SK-N-DZ (cell line): Measurements from ENCODE around the gene SF3B2.
"Not testable (repeated sequence)": the region's sequence is repeated elsewhere in the genome, so short reads cannot be mapped to it uniquely, and the experiment has no call there.

ENCODE experiments used
- DNase-seq: peaks from one replicate; pipeline ENCODE4 v3.0.0-alpha.2; 2015; ENCODE audit warnings: low spot score

SF3B2 gene

GRCh38 chr11:66015936-66016792 lies 36.0 kb upstream of the SF3B2 start:
- DNase-seq = no peak

DNA sequence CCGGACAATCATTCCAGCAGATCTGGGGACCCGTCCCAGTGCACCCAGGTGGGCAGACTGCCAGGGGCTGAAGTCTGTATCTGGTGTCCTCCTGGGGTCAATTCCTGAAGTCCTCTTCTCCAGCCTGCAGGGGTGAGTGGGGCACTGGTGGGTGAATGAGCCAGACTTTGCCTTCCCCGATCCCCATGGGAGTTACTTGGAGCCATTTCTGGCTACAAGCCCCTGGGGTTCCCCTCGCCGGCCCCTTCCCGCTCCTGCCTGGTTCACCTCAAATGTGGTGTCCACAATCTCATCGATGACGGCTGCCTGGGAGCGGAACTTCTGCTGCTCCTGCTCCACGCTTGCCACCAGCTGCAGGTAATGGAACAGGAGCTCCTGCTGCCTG lies 35.4 kb upstream of the SF3B2 start:
- no peak for DNase-seq

GRCh38 chr11:66017321-66017720 lies 34.8 kb upstream of the SF3B2 start:
- DNase-seq = no peak

- DNase-seq = no peak
Measured at GRCh38 chr11:66020212-66020611, 32.0 kb upstream of the SF3B2 start.

DNA sequence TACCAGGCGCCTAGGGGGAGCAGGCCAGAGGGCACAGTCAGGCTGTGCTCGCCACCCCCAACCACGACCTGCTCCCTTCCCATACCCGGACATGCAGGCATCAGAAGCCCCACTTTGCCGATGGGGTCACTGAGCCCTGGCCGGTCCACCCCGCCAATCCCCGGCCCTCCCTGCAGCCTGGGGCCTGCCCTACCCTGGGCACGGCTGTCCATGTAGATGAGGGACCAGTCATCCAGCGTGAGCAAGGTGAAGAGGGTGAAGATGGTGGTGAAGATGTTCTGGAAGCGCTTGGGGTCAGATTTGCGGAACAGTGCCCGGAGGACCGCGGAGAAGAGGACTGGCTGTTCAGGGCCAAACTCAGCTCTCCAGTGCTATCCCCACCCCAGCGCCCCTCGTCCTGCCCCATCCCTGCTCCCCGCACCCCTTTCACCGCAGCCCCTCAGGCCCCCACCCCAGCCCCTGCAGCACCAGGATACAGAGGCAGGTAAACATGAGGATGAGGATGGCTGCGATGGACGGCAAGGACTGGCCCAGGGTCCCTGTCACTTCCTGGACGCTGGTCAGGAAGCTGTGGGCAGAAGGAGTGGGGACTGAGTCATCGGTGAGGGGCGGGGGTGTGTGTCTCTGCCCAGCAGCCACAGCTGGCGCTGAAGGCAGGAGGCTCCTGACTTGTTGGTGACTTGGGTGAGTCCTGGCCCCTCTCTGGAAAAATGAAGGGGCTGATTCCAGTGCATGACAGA lies 31.4 kb upstream of the SF3B2 start:
- no peak for DNase-seq

- peak; percentile 76 for DNase-seq
Measured at GRCh38 chr11:66022401-66023185, 29.6 kb upstream of the SF3B2 start.

DNA sequence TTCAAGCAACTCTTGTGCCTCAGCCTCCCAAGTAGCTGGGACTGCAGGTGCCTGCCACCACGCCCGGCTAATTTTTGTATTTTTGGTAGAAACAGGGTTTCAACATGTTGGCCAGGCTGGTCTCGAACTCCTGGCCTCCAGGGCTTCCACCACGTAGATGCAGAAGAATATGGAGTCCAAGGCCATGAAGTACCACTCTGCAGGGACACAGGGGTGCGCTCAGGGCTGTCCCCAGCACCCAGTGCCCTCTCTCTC lies 29.1 kb upstream of the SF3B2 start:
- DNase-seq = not testable (repeated sequence)

DNA sequence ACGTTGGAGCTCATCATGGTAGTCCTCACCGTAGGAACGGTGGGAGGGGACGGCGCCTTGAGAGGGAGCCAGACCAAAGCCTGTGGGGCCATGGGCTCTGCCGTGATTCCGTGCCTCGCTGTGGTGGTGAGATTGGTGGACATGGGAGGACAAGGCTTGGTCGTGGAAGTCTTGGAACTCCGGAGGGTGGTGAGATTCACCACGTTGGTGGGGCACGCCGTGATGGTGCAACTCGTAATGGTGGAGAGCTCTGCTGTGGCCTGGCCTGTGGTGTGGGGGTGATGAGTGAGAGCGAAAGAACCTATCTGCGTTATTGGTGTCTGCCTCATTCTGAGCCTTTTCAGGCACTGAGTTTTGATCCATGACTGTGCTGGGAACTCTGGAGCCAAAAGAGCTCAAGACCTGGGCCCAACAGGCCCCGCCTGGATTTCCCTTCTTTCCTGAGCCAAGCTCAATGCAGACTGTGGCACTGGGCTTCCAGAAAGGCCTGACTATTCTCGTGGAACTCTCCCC lies 26.1 kb upstream of the SF3B2 start, which contains the start of gene CATSPER1:
CATSPER1 (minus strand) TSS at position 463 of the 513 bp plus-strand sequence; CDS start at position 363, 100 bp downstream.
- DNase-seq = no peak

DNA sequence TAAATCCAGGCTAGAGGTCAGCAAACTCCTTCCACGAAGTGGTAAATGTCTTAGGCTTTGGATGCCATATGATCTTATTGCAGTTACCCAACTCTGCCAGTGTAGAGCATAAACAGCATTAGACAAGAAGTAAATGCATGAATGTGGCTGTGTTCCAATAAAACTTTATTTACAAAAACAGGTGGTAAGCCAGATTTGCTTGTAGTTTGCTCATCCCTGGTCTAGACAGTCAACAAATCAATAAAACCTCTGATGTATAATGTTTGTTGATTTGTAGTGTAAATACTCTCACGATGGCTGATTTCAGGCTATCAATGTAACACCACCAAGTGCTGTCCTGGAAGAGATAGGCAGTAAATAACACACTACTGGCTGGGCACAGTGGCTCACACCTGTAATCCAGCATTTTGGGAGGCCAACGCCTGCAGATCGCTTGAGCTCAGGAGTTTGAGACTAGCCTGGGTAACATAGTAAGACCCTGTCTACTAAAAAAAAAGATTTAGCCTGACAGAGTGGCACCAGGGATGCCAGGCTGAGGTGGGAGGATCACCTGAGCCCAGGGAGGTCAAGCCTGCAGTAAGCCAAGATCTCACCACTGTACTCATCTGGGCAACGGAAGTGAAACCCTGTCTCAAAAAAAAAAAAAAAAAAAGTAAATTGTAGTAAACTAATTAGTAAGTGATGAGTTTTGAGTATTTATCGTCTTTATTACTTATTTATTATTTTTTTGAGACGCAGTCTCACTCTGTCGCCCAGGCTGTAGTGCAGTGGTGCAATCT lies 19.0 kb upstream of the SF3B2 start:
- DNase-seq = no peak

DNA sequence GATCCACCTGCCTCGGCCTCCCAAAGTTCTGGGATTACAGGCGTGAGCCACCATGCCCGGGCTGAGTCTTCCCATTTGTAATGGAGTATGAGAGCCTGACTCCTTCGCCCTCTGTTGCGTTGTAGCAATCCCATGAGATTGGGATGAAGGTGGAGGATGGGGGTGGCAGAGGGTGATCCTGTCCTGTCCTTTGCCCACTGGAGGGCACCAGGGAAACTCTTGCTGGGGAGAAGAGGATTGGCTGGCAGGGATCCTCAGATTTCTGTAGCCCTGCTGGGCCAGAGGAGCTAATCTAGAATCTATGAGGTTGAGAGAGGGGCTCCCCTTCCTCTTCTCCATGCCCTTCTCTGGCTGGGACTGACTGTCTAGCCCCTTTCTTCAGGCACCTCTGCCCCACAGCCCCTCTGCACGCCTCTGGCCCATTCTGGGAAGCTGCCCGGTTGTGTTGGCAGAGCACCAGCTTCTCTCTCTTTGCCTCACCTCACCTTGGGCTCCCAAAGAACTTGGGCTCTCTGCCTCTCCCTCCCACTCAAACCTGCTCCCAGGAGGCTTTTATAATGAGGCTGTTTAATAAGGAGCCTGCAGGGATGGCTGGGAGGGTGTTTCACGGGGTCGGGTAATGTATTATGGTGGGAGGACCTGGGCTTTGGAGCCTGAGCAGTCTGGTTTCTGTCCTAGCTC lies 16.4 kb upstream of the SF3B2 start:
- no peak for DNase-seq

DNA sequence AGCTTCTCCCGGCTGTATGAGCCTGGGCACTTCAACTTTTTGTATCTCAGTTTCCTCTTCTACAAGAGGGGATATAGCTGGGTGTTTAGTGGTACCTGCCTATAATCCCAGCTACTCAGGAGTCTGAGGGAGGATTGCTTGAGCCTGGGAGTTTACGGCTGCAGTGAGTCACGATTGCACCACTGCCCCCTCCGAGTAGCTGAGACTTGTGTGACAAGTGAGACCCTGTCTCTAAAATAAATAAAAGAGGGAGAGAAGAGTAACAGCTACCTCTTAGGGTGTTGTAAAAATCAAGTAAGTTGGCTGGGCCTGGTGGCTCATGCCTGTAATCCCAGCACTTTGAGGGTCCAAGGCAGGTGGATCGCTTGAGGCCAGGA lies 15.8 kb upstream of the SF3B2 start:
- no peak for DNase-seq

DNA sequence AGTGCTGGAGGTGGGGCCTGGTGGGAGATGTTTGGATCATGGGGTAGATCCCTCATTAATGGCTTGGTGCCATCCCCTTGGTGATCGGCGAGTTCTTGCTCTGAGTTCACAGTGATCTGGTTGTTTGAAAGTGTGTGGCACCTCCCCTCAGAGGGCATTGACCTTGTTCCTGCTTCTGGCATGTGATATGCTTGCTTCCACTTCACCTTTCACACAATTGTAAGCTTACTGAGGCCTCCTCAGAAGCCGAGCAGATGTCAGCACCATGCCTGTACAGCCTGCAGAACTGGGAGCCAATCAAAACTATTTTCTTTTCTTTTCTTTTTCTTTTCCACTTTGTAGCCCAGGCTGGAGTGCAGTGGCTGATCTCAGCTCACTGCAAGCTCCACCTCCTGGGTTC lies 14.8 kb upstream of the SF3B2 start:
- no peak for DNase-seq

DNA sequence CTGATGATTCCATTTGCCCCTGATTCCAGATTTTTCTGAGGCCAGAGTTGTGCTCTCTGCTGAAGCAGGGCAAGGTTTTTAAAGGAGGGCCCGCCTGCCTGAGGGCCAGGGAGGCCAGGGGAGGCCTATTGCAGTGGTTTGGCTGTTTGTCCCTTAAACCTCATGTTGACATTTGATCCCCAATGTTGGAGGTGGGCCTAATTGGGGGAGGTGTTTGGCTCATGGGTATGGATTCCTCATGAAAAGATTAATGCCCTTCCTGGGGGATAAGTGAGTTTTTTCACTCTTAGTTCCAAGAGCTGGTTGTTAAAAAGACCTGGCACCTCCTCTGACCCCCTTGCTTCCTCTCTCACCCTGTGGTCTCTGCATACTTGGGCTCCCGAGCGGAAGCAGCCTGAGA lies 12.4 kb upstream of the SF3B2 start:
- DNase-seq = no peak

- DNase-seq = no peak
Measured at GRCh38 chr11:66042227-66042995, 9.8 kb upstream of the SF3B2 start.

DNA sequence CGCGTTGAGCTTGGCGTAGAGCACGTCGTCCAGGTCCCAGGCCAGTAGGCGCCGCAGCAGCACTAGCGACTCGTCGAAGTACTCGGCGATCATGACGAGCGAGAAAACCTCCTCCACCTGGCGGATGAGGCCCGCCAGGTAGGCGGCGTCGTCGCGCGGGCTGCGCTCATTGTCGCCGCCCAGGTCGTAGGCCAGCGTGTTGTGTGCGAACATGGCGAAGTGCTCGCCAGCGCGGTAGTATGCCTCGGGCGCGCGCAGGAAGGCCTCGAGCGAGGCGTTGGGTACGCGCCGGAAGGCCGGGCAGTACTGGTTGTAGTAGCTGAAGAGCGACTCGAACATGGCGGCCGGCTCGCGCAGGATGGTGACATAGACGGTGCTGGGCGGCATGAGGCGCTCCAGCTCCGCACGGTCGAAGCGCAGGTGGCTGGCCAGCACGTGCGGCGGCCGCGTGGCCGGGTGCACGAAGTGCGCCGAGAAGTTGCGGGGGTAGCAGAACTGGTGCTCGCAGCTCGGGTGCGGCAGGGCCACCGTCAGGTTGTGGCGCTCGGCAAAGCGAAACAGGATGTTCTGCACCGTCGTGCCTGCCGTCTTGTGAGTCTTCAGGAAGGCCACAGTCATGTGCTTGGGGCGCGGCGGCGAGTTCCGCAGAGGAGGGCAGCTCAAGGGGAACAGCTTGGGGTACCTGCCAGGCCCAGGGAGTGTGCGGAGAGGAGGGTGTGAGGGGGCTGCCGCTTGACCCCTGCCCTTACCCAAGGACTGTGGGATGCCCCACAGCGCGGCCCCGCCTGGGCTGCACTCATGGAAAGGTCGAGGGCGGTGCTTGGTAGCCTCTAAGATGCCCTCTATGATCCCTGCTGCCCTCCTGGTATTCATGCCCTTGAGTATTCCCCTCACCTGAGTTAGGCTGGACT lies 8.9 kb upstream of the SF3B2 start:
- no peak for DNase-seq

GRCh38 chr11:66044757-66045156 lies 7.4 kb upstream of the SF3B2 start:
- no peak for DNase-seq

- DNase-seq = peak; percentile 80
Measured at GRCh38 chr11:66045177-66045639, 7.0 kb upstream of the SF3B2 start.

GRCh38 chr11:66046901-66047300 lies 5.3 kb upstream of the SF3B2 start:
- no peak for DNase-seq
